Nephron progenitor cell (in vitro differentiated cells): ENCODE results near the gene GRIN2C.

Source experiments
- DNase-seq: peaks from one replicate; pipeline ENCODE4 v3.0.0; 2021
- H3K27ac Mint-ChIP-seq: 2 replicates; pipeline ENCODE4 v1.8.0; 2021; ENCODE audit warnings: mild to moderate bottlenecking, moderate library complexity, mixed read lengths
- H3K27me3 Mint-ChIP-seq: 2 replicates; pipeline ENCODE4 v1.8.0; 2021; ENCODE audit warnings: mild to moderate bottlenecking, low read depth, mixed read lengths; ENCODE audit not compliant: poor library complexity
- H3K36me3 Mint-ChIP-seq: 2 replicates; pipeline ENCODE4 v1.8.0; 2021; ENCODE audit warnings: low read depth, mixed read lengths
- H3K4me1 Mint-ChIP-seq: 2 replicates; pipeline ENCODE4 v1.8.0; 2021; ENCODE audit warnings: mixed read lengths
- H3K4me3 Mint-ChIP-seq: 2 replicates; pipeline ENCODE4 v1.8.0; 2021; ENCODE audit warnings: mild to moderate bottlenecking, moderate library complexity, mixed read lengths
- H3K9me3 Mint-ChIP-seq: 2 replicates; pipeline ENCODE4 v1.8.0; 2021; ENCODE audit warnings: mild to moderate bottlenecking, moderate library complexity, mixed read lengths
- CTCF ChIP-seq: fragments of 200-600 bp; sonication (generic); IDR thresholded peaks from 2 replicates; pipeline ENCODE4 v1.5.0; 2021; ENCODE audit warnings: antibody characterized with exemption

Gene GRIN2C

GRCh38 chr17:74833501-74834377, 25.9 kb downstream of the GRIN2C start:
- peaks cover 11% of the 10 kb centered on the region for H3K27me3 Mint-ChIP-seq
- TF ChIP-seq CTCF: no peak
- H3K27ac Mint-ChIP-seq: peak overlapping the region; percentile 4
- no peaks in the 10 kb centered on the region for H3K9me3 Mint-ChIP-seq
- H3K36me3 Mint-ChIP-seq: peaks cover 36% of the 10 kb centered on the region
- H3K4me1 Mint-ChIP-seq: peaks cover 77% of the 10 kb centered on the region
- peak overlapping the region; percentile 60 for H3K4me3 Mint-ChIP-seq
- DNase-seq: peak; percentile 76

- H3K27ac Mint-ChIP-seq: peak overlapping the region; percentile 59
- H3K27me3 Mint-ChIP-seq: peaks cover 14% of the 10 kb centered on the region
- TF ChIP-seq CTCF: no peak
- no peak overlapping the region for H3K4me3 Mint-ChIP-seq
- peaks cover 75% of the 10 kb centered on the region for H3K4me1 Mint-ChIP-seq
- H3K36me3 Mint-ChIP-seq: peaks cover 30% of the 10 kb centered on the region
- H3K9me3 Mint-ChIP-seq: no peaks in the 10 kb centered on the region
- DNase-seq: no peak
These were observed 27.3 kb downstream of the GRIN2C start for GRCh38 chr17:74832421-74832820.

GRCh38 chr17:74831444-74832146, 28.1 kb downstream of the GRIN2C start:
- DNase-seq: no peak
- Mint-ChIP-seq H3K4me3 (no peak overlapping the region), H3K36me3 (peaks cover 26% of the 10 kb centered on the region), H3K4me1 (peaks cover 76% of the 10 kb centered on the region), H3K27me3 (peaks cover 17% of the 10 kb centered on the region), H3K9me3 (no peaks in the 10 kb centered on the region), H3K27ac (peak overlapping the region; percentile 59)
- TF ChIP-seq CTCF: no peak

- Mint-ChIP-seq H3K9me3 (no peaks in the 10 kb centered on the region), H3K36me3 (peaks cover 20% of the 10 kb centered on the region), H3K4me3 (no peak overlapping the region), H3K27me3 (peaks cover 17% of the 10 kb centered on the region), H3K27ac (no peak overlapping the region), H3K4me1 (peaks cover 75% of the 10 kb centered on the region)
- no peak for DNase-seq
- TF ChIP-seq CTCF: no peak
These were observed 28.8 kb downstream of the GRIN2C start for GRCh38 chr17:74830861-74831260.

GRCh38 chr17:74827800-74828199, 31.9 kb downstream of the GRIN2C start:
- Mint-ChIP-seq H3K4me3 (peak overlapping the region; percentile 13), H3K27me3 (peaks cover 9% of the 10 kb centered on the region), H3K27ac (peak overlapping the region; percentile 32)

More at GRCh38 chr17:74827800-74828199, 31.9 kb downstream of the GRIN2C start:
- Mint-ChIP-seq H3K9me3 (no peaks in the 10 kb centered on the region), H3K4me1 (peaks cover 71% of the 10 kb centered on the region), H3K36me3 (peaks cover 20% of the 10 kb centered on the region)
- TF ChIP-seq CTCF: no peak
- no peak for DNase-seq
